Activated naive CD4-positive, alpha-beta T cell treated with anti-CD3 and anti-CD28 coated beads, Interleukin-2, amount 50 U/mL, for 24 hours (primary cell): ENCODE results near the gene UTS2R.
"Not testable (repeated sequence)": the region's sequence is repeated elsewhere in the genome, so short reads cannot be mapped to it uniquely, and the experiment has no call there.

ENCODE experiments used
- H3K27ac Mint-ChIP-seq: one replicate; pipeline ENCODE4 v1.8.0; 2021; ENCODE audit warnings: mild to moderate bottlenecking, mixed read lengths
- H3K27me3 Mint-ChIP-seq: one replicate; pipeline ENCODE4 v1.8.0; 2021; ENCODE audit warnings: mixed read lengths
- H3K36me3 Mint-ChIP-seq: one replicate; pipeline ENCODE4 v1.8.0; 2021; ENCODE audit warnings: mixed read lengths
- H3K4me1 Mint-ChIP-seq: one replicate; pipeline ENCODE4 v1.8.0; 2021; ENCODE audit warnings: mixed read lengths
- H3K4me3 Mint-ChIP-seq: one replicate; pipeline ENCODE4 v1.8.0; 2021; ENCODE audit warnings: mild to moderate bottlenecking, mixed read lengths
- H3K9me3 Mint-ChIP-seq: one replicate; pipeline ENCODE4 v1.8.0; 2021; ENCODE audit warnings: mixed read lengths

The UTS2R gene

GRCh38 chr17:82399041-82399441, 27.5 kb downstream of the UTS2R start:
- Mint-ChIP-seq H3K27me3 (no peaks in the 10 kb centered on the region), H3K36me3 (peaks cover 6% of the 10 kb centered on the region), H3K4me1 (peaks cover 16% of the 10 kb centered on the region), H3K9me3 (no peaks in the 10 kb centered on the region), H3K27ac (no peak overlapping the region), H3K4me3 (no peak overlapping the region)

- Mint-ChIP-seq H3K27ac (no peak overlapping the region), H3K9me3 (no peaks in the 10 kb centered on the region), H3K4me3 (no peak overlapping the region), H3K27me3 (no peaks in the 10 kb centered on the region), H3K4me1 (peaks cover 16% of the 10 kb centered on the region), H3K36me3 (peaks cover 6% of the 10 kb centered on the region)
Measured at GRCh38 chr17:82399601-82400101, 28.1 kb downstream of the UTS2R start.

- Mint-ChIP-seq H3K4me3 (no peak overlapping the region), H3K9me3 (no peaks in the 10 kb centered on the region), H3K36me3 (peaks cover 7% of the 10 kb centered on the region), H3K27ac (no peak overlapping the region), H3K4me1 (peaks cover 16% of the 10 kb centered on the region), H3K27me3 (no peaks in the 10 kb centered on the region)
Measured at GRCh38 chr17:82400206-82400605, 28.6 kb downstream of the UTS2R start.

- H3K27me3 Mint-ChIP-seq = no peaks in the 10 kb centered on the region
- peak overlapping the region; percentile 70 for H3K27ac Mint-ChIP-seq
- H3K4me1 Mint-ChIP-seq = peaks cover 16% of the 10 kb centered on the region
- no peaks in the 10 kb centered on the region for H3K9me3 Mint-ChIP-seq
- peaks cover 8% of the 10 kb centered on the region for H3K36me3 Mint-ChIP-seq
- peak overlapping the region; percentile 90 for H3K4me3 Mint-ChIP-seq
Measured at GRCh38 chr17:82400830-82401229, 29.3 kb downstream of the UTS2R start.

- Mint-ChIP-seq H3K4me3 (no peak overlapping the region), H3K27ac (no peak overlapping the region), H3K27me3 (no peaks in the 10 kb centered on the region), H3K36me3 (peaks cover 9% of the 10 kb centered on the region), H3K9me3 (no peaks in the 10 kb centered on the region), H3K4me1 (peaks cover 16% of the 10 kb centered on the region)
Measured at GRCh38 chr17:82402865-82403264, 31.3 kb downstream of the UTS2R start.

- H3K4me1 Mint-ChIP-seq = peaks cover 16% of the 10 kb centered on the region
- no peak overlapping the region for H3K27ac Mint-ChIP-seq
- peaks cover 9% of the 10 kb centered on the region for H3K36me3 Mint-ChIP-seq
- H3K4me3 Mint-ChIP-seq = no peak overlapping the region
- no peaks in the 10 kb centered on the region for H3K9me3 Mint-ChIP-seq
- no peaks in the 10 kb centered on the region for H3K27me3 Mint-ChIP-seq
Measured at GRCh38 chr17:82403662-82404660, 32.4 kb downstream of the UTS2R start.

- Mint-ChIP-seq H3K27ac (no peak overlapping the region), H3K9me3 (no peaks in the 10 kb centered on the region), H3K4me3 (no peak overlapping the region), H3K4me1 (peaks cover 16% of the 10 kb centered on the region), H3K27me3 (no peaks in the 10 kb centered on the region), H3K36me3 (peaks cover 9% of the 10 kb centered on the region)
Measured at GRCh38 chr17:82405051-82405450, 33.5 kb downstream of the UTS2R start.

GRCh38 chr17:82406131-82406671, 34.6 kb downstream of the UTS2R start:
- Mint-ChIP-seq H3K4me3 (no peak overlapping the region), H3K9me3 (no peaks in the 10 kb centered on the region), H3K27ac (no peak overlapping the region), H3K36me3 (peaks cover 8% of the 10 kb centered on the region), H3K4me1 (peaks cover 7% of the 10 kb centered on the region), H3K27me3 (no peaks in the 10 kb centered on the region)

GRCh38 chr17:82407255-82407654, 35.7 kb downstream of the UTS2R start:
- Mint-ChIP-seq H3K27me3 (no peaks in the 10 kb centered on the region), H3K9me3 (no peaks in the 10 kb centered on the region), H3K36me3 (peaks cover 8% of the 10 kb centered on the region), H3K27ac (no peak overlapping the region), H3K4me3 (no peak overlapping the region), H3K4me1 (peaks cover 4% of the 10 kb centered on the region)

GRCh38 chr17:82408288-82408937, 36.8 kb downstream of the UTS2R start:
- Mint-ChIP-seq H3K27ac (no peak overlapping the region), H3K36me3 (peaks cover 3% of the 10 kb centered on the region), H3K4me1 (no peaks in the 10 kb centered on the region), H3K9me3 (no peaks in the 10 kb centered on the region), H3K4me3 (no peak overlapping the region), H3K27me3 (no peaks in the 10 kb centered on the region)

GRCh38 chr17:82408938-82409318, 37.4 kb downstream of the UTS2R start:
- H3K4me1 Mint-ChIP-seq = no peaks in the 10 kb centered on the region
- H3K9me3 Mint-ChIP-seq = no peaks in the 10 kb centered on the region
- no peak overlapping the region for H3K27ac Mint-ChIP-seq
- H3K36me3 Mint-ChIP-seq = peaks cover 3% of the 10 kb centered on the region
- H3K4me3 Mint-ChIP-seq = no peak overlapping the region
- H3K27me3 Mint-ChIP-seq = no peaks in the 10 kb centered on the region

GRCh38 chr17:82410014-82410716, 38.6 kb downstream of the UTS2R start:
- Mint-ChIP-seq H3K4me3 (no peak overlapping the region), H3K27me3 (no peaks in the 10 kb centered on the region), H3K4me1 (peaks cover 10% of the 10 kb centered on the region), H3K27ac (no peak overlapping the region), H3K9me3 (no peaks in the 10 kb centered on the region), H3K36me3 (peaks cover 5% of the 10 kb centered on the region)

GRCh38 chr17:82411396-82412053, 40.0 kb downstream of the UTS2R start:
- Mint-ChIP-seq H3K36me3 (peaks cover 2% of the 10 kb centered on the region), H3K27ac (no peak overlapping the region), H3K27me3 (no peaks in the 10 kb centered on the region), H3K9me3 (no peaks in the 10 kb centered on the region), H3K4me3 (no peak overlapping the region), H3K4me1 (peaks cover 16% of the 10 kb centered on the region)

- not testable (repeated sequence) for H3K9me3 Mint-ChIP-seq, H3K36me3 Mint-ChIP-seq, H3K27ac Mint-ChIP-seq, H3K4me3 Mint-ChIP-seq, H3K27me3 Mint-ChIP-seq
- H3K4me1 Mint-ChIP-seq = peaks cover 16% of the 10 kb centered on the region
Measured at GRCh38 chr17:82412081-82412480, 40.5 kb downstream of the UTS2R start.
